Right ventricle myocardium superior (tissue), 1 donor: ENCODE results near the gene AMACR. TPM values are rescaled to one million over a fixed set of nuclear protein-coding genes. Genes with fewer than 3 reads are reported as not detected.
A peak's percentile ranks its signal among the peaks of the same experiment; 100 is the strongest.
"Not testable (repeated sequence)": the region's sequence is repeated elsewhere in the genome, so short reads cannot be mapped to it uniquely, and the experiment has no call there.

Experiments used
- ATAC-seq: fragments of 200-7000 bp; cut with Tn5 transposase; one replicate; pipeline ENCODE4 v1.9.1; 2020; ENCODE audit warnings: mild to moderate bottlenecking; ENCODE audit not compliant: poor library complexity
- DNase-seq: peaks from one replicate; pipeline ENCODE4 v3.0.0-alpha.2; 2020
- intact Hi-C: fragments of 100-400 bp; cut with DNase I; formaldehyde crosslinking; loops from one replicate; pipeline ENCODE4 v1.11.2; 2022
- total RNA-seq: library from RNA; stranded (reverse); fragmentation: NEBNext Ultra II Directional; extraction: Animal tissue kit (Norgen Biotek cat#: 25700); gene quantifications from one replicate; pipeline ENCODE4 v1.2.1, GENCODE V29; 2021
- donor health status: DM: no; HTN: yes; CAD: no; lungs with severe emphysema.

The AMACR gene
- total RNA-seq, 1 donor from 2014 or later = 5.5 TPM

GRCh38 chr5:34039398-34040157 lies 31.7 kb upstream of the AMACR start:
- ATAC-seq = no peak
- intact Hi-C loops = no loop called here
- DNase-seq = no peak

- DNase-seq (no peak), ATAC-seq (no peak)
- intact Hi-C loops = no loop called here
Observed at GRCh38 chr5:34038838-34039237, 31.0 kb upstream of the AMACR start.

GRCh38 chr5:34038390-34038789 lies 30.5 kb upstream of the AMACR start:
- DNase-seq = no peak
- intact Hi-C loops = no loop called here
- no peak for ATAC-seq

- DNase-seq (no peak), ATAC-seq (no peak)
- intact Hi-C loops = no loop called here
Observed at GRCh38 chr5:34037726-34038125, 29.9 kb upstream of the AMACR start.

GRCh38 chr5:34035756-34036155 lies 27.9 kb upstream of the AMACR start:
- intact Hi-C loops = no loop called here
- ATAC-seq (no peak), DNase-seq (no peak)

- DNase-seq (no peak), ATAC-seq (no peak)
- intact Hi-C loops = no loop called here
Observed at GRCh38 chr5:34034534-34035327, 26.9 kb upstream of the AMACR start.

GRCh38 chr5:34031966-34032365 lies 24.1 kb upstream of the AMACR start:
- DNase-seq = no peak
- no peak for ATAC-seq
- intact Hi-C loops = no loop called here

- ATAC-seq = no peak
- DNase-seq = no peak
- intact Hi-C loops = no loop called here
Observed at GRCh38 chr5:34031117-34031516, 23.3 kb upstream of the AMACR start.

- not testable (repeated sequence) for ATAC-seq, DNase-seq
Observed at GRCh38 chr5:34030585-34030984, 22.7 kb upstream of the AMACR start.

GRCh38 chr5:34030048-34030447 lies 22.2 kb upstream of the AMACR start:
- intact Hi-C loops = no loop called here
- no peak for ATAC-seq
- DNase-seq = no peak

More at GRCh38 chr5:34030585-34030984, 22.7 kb upstream of the AMACR start:
- intact Hi-C loops = not testable (repeated sequence)

- intact Hi-C loops = no loop called here
- ATAC-seq = no peak
- no peak for DNase-seq
Observed at GRCh38 chr5:34028349-34028748, 20.5 kb upstream of the AMACR start.

- intact Hi-C loops = no loop called here
- ATAC-seq (no peak), DNase-seq (no peak)
Observed at GRCh38 chr5:34026089-34026761, 18.4 kb upstream of the AMACR start.

GRCh38 chr5:34022121-34022705 lies 14.4 kb upstream of the AMACR start:
- intact Hi-C loops = no loop called here
- no peak for DNase-seq
- peak; percentile 27 for ATAC-seq

- ATAC-seq = no peak
Observed at GRCh38 chr5:34021334-34021733, 13.5 kb upstream of the AMACR start.

GRCh38 chr5:34020726-34021125 lies 12.9 kb upstream of the AMACR start:
- DNase-seq (no peak), ATAC-seq (no peak)
- intact Hi-C loops = no loop called here

More at GRCh38 chr5:34021334-34021733, 13.5 kb upstream of the AMACR start:
- DNase-seq = no peak
- intact Hi-C loops = no loop called here

- ATAC-seq = no peak
Observed at GRCh38 chr5:34017254-34017653, 9.4 kb upstream of the AMACR start.

GRCh38 chr5:34016750-34017149 lies 8.9 kb upstream of the AMACR start:
- ATAC-seq = no peak
- intact Hi-C loops = no loop called here
- DNase-seq = no peak

More at GRCh38 chr5:34017254-34017653, 9.4 kb upstream of the AMACR start:
- DNase-seq = no peak
- intact Hi-C loops = no loop called here

- intact Hi-C loops = no loop called here
Observed at GRCh38 chr5:34016222-34016621, 8.4 kb upstream of the AMACR start.

More at GRCh38 chr5:34016222-34016621, 8.4 kb upstream of the AMACR start:
- ATAC-seq (no peak), DNase-seq (no peak)
